NCI-H128 (cell line): ENCODE measurements around the gene TC2N.
"Not testable (repeated sequence)": the region's sequence is repeated elsewhere in the genome, so short reads cannot be mapped to it uniquely, and the experiment has no call there.

Experiments
- DNase-seq: peaks from one replicate; lab custom pipeline; 2025; ENCODE audit not compliant: unreplicated experiment; lab: John Stamatoyannopoulos, UW

TC2N gene

GRCh38 chr14:91889477-91890211, 22.3 kb upstream of the TC2N start:
- DNase-seq = no peak

DNA sequence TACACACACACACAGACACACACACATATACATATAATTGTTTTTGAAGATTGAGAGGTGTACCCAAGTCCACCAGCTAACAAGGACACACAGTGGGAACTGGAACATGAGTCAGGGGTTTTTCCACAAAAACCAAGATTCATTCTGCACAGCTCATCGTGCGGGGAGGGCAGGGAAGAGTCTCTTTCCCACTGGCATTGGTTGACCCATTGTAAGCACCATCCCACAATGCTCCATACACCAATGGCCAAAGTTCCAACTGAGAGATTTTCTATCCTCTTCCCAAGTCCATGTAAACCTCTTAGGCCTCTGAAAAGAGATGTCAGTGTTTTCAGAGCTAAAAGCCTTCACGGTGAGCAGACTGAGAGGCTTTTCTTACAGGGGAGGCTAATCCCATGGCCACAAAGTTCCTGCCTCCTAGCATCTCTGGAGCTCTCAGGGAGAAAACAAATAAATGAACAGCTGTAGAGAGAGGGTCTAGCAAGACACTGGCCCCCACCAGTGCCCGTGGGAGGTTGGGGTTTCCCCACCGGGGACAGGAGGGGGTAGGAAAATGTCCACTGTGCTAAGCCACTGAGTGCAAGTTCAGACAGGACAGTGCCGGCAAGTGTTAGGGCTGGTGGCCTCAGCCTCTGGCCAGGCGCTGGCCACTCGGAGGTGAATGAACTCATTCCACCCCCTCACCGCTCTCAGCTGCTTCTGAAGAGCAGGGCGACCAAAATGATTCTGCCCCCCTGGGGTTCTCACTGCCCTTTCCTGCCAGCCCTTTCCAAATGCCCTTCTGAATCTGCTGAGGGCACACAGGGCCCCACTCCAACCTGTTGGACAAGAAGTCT, 21.5 kb upstream of the TC2N start:
- no peak for DNase-seq

- DNase-seq = no peak
Measured at GRCh38 chr14:91886961-91887360, 19.6 kb upstream of the TC2N start.

- no peak for DNase-seq
Measured at GRCh38 chr14:91885839-91886238, 18.5 kb upstream of the TC2N start.

GRCh38 chr14:91885113-91885712, 17.9 kb upstream of the TC2N start:
- no peak for DNase-seq

GRCh38 chr14:91884664-91885063, 17.3 kb upstream of the TC2N start:
- DNase-seq = no peak

DNA sequence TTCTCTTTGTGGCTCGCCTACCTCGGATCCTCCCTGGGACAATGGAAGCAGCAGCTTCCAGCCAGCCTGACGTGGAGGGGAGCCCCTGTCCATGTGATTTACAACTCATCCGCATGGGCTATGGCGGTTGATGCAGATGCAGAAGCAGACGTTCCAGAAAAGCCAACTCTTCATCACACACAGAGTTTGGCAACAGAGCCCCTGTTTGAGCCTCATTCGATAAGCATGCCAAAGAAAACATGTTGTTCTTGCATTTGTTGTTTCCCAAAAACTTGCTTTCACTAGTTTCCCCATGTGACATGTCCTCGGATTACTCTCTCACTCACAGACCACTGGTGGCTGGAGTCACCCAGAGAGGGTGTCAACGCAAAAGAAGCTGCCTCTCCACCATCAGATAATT, 16.4 kb upstream of the TC2N start:
- no peak for DNase-seq

- DNase-seq = no peak
Measured at GRCh38 chr14:91882776-91883175, 15.4 kb upstream of the TC2N start.

DNA sequence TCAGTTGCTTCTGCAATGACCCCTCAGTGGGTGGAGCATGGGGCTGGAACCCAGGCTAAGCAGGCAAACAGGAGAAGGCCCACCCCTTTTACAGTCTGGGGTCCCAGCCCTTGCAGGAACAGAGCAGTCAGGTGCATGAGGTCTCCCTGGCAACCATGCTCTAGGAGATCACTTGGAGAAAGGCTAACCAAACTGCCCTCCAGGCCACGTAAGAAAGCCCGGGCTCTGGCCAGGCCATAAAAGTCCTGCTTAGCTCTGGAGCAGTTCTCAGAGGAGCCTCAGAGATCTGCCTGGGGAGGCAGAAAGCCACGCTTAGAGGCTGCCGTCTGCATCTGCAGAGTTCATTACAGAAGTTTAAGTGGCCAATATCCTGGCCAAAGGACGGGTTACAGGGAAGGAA, 15.0 kb upstream of the TC2N start:
- no peak for DNase-seq

DNA sequence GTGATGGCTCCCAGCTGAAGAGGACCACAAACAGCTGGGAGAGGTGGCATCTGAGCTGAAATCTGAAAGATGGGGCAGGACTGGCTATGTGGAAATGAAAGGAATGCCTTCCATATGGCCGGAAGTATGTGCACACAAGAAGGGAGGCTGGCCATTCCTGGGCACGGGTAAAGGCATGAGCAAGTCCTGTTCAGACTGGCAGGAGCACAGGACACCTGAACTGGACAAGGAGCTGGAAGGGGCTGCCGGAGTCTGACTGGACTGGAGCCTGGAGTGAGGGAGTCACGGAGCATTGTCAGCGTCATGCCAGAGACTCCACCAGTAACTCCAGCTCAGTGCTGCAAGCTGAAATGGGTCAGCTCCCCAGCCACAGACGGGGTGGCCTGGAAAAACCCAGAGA, 11.9 kb upstream of the TC2N start:
- no peak for DNase-seq

- DNase-seq = no peak
Measured at GRCh38 chr14:91878274-91878673, 10.9 kb upstream of the TC2N start.

- no peak for DNase-seq
Measured at GRCh38 chr14:91877376-91877915, 10.1 kb upstream of the TC2N start.

- DNase-seq = no peak
Measured at GRCh38 chr14:91876492-91876891, 9.2 kb upstream of the TC2N start.

GRCh38 chr14:91875525-91876286, 8.4 kb upstream of the TC2N start:
- no peak for DNase-seq

DNA sequence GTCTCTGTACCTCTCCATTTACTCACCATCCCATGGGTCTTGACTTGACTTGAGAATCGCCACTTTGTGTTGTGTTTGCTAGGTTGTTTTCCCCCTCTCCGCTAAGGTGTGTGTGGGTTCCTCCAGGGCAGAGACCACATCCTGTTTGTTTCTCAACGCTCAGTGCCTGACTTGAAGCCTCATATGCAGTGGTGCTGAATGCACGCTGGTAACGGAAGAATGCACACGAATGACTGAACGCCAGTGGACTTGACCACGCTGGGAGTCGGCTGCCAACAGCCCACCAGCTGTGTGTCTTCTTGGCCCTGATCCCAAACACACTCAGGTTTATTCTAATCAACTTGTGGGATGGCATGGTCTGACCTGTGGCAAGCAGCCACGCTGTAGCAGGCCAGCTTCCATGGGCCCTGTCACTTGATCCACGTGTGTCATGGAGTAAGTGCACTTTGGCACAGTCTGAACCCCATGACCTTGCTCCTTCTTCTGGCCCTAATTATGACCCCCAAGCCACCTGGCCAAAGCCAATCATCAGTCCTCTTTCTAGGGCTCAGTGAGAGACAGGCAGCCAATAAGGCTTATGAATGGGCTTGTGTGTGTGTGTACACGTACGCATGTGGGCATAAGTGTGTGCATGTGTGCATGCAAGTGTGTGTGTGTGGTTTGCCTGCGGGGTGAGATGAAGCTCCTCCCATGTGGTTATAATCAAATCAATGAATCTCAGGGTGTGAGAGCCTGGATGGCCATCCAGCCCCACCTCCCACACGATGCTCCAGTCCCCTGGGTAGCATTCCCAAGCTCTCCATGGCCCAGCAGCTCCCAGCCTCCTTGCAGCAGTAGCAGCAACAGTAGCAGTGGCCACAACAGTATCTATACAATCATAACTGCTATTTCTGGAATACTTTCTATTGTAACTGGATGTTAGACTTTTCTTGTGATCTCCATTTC, 6.4 kb upstream of the TC2N start:
- DNase-seq = no peak

DNA sequence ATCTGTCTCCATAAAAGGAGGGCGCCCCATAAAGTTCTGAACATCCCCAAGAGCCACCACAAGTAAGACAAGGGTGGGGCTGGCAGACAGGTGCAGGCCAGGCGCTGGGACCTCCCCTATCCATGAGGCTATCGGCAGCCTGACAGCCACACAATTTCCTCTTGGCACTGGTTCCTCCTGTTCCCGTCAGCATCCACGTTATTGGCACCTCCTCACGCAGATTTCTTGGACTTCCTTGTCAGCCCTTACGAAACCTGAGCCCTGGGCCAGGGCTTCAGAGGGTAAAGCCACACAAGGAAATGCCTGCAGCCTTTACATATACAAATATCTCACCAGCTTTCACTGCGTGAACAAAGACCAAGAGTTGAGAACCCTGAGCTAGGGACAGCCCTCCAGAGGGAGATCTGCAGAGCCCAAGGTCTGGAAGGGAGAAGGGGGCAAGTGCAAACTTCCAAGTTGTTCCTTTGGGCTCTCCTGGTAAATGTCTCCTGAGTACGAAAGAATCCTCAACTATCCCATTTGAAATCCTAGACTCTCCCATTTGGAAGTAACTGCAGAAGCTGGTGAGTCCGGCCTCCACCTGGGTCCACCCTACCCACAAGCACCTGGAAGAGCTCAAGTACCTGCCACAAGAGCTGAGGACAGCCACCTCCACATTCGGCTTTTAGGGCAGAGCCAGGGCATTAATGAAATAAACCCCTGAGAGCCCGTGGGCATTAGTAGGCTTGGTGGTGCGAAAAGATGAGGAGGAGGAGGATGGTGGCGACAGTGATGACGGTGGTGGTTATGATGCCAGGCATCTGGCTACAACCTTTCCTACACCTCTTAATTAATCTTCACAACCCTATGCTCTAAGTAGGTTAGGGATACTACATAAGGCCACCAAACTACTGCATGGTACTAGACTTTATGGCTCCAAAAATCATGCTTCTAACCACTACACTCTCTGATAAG, 5.5 kb upstream of the TC2N start:
- no peak for DNase-seq

- DNase-seq = no peak
Measured at GRCh38 chr14:91872011-91872501, 4.7 kb upstream of the TC2N start.

- DNase-seq = not testable (repeated sequence)
Measured at GRCh38 chr14:91871401-91871800, 4.1 kb upstream of the TC2N start.

- DNase-seq = no peak
Measured at GRCh38 chr14:91870890-91871289, 3.6 kb upstream of the TC2N start.
